GM21529 (cell line): ENCODE measurements around the gene SLC12A8.
A peak's percentile ranks its signal among the peaks of the same experiment; 100 is the strongest.

Experiments
- ATAC-seq: cut with Tn5 transposase; IDR thresholded peaks from one replicate; pipeline ENCODE4 v1.9.1; 2021; ENCODE audit not compliant: unreplicated experiment

The SLC12A8 gene

DNA sequence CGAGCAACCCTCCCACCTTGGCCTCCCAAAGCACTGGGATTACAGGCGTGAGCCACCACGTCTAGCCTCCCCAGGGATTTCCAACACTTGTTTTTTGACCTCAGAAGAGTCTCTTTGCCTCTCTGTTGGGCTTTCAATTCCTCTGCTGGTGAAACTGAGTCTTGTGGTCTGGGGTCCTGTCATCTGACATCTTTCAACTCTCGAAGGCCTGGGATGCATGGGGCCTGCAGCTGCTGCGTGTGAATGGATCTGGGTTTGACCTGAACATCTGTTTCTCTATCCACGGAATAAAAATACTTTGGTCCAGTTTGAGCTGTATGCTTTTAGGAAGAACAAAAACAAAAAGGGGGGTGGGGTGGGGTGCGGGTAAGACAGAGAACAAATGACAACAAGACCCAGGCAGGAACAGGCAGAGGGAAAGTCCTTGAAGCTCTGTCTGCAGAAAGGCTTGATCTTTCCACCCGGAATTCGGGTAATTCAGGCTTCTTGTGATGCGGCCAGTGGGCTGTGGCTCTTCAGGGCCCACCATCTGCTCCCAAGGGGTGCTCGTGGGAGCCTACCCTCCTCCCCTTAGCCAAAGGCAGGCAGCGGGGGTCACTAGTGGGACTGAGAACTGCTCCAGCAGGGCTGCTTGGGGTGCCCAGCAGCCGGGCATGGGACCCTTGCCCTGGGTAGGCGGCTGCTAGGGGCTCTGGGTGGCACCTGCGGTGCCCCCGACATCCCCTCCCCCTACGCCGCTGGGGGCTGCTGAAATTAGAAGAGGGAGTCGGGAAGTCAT is 71.5 kb downstream of the SLC12A8 start:
- peak; percentile 18 for ATAC-seq

DNA sequence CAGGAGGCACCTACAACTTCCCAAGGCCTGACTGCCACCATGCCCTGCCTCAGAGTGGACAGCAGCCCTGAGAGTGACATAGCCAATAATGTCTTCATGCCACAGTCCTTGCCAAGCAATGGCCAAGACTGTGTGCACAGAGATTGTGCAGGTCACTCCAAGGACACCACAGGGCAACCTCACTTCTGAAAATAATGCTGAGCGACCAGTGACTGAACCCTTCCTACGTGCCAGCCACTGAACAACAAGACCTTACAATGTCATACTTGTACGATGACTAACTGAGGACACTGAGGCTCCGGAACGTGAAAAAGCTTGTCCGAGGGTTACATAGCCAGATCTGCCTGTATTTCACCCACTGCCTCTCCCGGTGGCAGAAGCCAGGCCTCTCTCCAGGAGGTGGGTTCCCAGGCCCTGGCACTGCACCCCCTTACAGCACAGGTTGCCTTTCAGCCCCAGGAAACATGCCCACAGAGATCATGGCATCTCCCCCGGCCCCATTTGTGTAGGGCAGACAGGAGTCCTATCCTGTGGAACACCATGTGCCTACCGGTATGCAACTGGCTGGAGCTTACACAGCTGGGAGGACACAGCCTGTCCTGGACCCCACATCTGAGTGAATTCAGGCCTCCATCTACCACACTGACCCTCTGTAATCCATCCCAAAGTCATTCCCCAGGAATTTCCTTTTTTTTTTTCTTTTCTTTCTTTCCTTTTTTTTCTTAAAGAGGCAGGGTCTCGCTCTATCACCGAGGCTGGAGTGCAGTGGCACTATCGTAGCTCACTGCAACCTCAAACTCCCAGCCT is 72.3 kb downstream of the SLC12A8 start:
- ATAC-seq, result no peak

DNA sequence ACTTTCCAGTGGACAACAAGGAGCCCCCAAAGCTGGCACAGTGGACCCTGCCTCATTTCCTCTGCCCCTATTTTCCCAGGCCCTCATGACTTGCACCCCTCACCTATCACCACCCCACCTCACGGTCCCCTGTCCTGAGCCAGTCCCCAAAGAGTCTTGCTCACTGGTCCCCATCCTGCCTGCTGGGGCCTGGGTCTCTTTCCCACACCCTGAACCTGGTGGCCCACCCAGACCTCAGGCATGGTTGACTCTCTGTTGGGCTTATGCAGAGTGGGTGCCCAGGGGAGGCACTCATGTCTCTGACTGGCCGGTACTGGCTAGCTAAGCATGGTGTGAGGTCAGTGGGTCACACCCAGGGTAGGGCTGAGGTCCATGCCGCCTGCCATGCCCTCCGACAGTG is 73.2 kb downstream of the SLC12A8 start:
- ATAC-seq, result no peak

DNA sequence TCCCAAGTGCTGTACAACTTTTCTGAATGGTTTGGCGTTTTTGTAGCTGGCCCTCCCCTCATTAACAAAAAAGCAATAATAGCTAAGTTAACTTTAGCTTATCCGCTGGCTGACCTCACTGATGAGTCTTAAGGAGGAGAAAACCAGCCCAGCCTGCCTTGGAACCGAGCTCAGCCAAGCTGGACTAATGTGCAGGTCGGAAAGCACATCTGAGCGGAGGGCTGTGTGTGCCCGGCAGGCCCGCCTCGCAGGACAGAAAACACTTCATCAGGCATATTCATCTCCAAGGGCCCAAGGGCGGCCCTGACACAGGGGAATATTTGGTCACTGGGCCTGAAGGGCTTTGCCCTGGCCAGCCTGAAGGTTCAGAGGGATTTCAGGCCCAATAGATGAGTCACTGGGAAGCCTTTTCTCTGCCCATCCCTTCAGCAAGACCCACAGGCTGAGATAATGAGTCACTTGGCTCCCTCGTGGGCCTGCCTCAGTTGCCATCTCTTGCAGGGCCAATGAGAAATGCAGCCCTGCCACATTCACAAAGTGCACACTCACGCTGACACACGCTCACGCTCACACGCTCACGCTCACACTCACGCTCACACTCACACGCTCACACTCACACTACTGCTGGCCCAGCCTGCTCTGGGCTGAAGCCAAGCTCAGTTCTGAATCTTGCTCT is 75.1 kb downstream of the SLC12A8 start:
- no peak for ATAC-seq

DNA sequence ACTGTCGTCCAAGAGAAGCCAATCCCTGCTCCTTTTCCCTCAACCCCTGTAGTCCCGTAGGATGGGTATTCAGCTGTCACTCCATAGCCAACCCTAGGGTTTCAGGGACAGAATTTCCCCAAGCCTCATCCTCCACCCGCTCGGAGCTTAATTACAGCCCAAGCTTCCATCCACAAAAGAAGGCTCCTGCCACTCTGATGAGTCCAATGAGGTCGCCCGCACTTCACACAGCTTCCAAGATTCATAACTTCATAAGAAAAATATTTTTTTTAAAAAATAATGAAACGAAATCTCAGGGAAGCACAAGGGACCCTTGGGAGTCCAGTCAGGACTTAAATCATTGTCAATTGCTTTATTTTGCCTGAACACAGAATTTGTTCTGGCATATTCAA is 75.6 kb downstream of the SLC12A8 start:
- no peak for ATAC-seq

DNA sequence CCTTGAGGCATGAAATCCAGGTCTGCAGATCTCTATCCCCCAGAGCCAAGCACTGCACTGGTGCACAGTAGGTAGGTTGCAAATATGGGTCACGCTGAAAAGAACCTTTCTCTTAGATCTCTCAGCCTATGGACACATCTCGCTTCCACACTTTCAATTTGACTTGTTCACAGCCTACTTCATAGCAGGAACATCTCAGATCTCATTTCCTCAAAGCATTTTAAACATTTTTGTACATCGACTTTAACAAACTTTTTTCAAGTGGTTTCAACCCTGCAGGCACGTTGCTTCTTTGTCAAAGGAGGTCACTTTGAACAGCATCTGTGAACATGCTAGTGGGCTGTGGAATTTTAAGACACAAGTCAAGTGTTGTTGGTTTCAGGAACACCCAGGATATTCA is 76.0 kb downstream of the SLC12A8 start:
- ATAC-seq, result no peak

DNA sequence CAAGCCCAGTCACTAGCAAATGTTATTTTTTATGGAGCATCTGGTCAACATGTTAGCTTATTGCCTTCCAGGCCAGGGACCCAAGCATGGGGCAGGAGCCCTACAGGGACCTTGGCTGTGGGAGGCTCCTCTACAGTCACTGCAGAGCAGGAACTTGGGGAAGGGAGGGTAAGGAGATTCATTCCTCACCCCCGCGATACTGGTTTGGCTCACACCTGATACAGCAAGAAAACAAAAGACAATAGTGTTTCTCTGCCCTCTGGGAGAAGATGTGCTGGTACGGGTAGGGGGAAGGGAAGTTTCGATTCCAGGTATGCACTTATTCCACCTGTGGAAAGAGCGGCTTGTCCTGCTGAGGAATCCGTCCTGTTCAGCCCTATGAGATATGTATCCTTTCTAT is 77.6 kb downstream of the SLC12A8 start:
- no peak for ATAC-seq

DNA sequence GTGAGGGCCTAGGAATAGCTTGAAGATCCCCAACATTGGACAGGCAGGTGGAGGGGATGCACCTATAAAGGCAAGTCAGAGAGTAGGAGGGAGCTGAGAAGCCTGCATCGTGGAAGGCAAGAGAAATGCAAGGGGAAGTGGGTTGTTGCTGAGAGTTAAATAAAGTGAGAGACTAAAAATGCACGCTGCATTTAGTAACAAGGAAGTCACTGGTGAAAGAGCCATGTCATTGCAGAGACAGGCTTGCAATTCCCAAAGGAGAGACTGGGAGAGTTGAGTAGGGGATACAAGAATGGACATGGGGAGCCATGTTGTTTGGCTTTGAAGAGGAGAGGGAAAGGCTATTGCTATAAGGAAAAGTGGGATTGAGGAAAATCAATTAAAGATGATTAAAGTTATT is 79.7 kb downstream of the SLC12A8 start:
- no peak for ATAC-seq

DNA sequence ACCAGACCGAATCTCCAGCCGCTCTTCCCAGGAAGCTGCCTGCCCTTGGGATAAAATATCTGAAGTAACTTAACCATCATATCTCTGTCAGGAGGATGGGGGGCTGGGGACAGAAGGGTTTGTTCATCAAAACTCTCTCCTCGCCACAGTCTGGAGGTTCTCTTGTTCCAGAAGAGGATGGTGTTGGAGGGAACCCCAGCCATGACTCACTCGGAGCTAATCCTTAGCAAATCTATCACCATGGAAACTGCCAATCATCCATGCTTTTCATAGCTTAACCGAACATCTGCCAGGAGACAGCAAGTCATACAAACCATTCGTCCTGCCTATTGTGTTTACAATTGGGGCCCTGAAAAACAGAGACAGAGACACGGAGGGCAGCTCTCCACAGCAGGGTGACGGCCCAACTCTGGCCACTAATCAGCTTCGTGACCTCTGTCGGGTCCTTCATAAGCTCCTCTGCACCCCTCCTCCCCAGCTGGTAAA is 83.0 kb downstream of the SLC12A8 start:
- no peak for ATAC-seq

DNA sequence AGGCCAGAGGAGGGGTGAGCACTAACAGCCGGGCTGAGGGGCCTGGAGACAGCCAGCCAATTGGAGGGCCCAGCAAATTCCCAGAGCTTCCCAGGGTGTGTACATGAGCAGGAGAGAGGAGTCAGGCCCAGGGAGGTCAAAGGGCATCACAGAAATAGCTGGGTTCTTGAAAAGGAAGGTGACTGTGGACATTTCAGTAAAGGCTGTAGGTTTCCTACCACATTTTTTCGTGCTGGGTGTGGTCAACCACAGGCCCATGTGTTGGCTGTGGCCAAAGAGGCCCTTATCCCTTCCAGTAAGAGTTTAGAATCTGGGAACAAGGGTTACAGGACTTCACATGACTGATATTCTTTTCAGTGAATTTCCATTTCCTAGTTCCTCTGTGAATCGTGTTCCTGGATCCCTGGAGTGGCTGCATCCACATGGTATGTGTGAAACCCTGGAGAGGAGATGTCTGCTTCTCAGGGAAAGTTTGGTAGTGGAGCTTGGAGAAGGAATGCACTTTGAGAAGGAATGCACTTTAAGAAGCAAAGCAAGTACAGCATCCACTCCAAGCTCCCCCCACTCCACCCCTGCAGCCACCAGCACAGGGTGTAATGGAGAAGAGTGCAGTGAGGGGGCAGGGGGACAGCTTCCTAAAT is 83.6 kb downstream of the SLC12A8 start:
- ATAC-seq, result no peak

DNA sequence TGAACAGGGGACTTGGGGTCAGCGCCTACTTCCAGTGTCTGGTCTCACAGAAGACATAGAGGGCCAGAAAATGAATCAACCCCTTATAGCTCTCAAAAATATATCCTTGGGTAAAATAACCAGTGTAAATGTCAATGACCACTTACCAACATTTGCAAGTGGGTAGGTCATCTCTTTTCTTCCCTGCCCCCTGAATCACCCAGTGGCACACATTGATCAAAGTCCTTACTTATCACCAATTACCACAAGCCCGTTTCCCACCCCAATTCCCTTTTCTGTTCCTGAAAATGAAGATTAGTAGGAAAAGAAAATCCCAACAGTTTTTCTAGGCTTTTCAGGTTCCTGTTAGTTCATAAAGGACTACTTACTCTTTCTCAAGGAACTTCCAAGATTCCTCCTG is 86.2 kb downstream of the SLC12A8 start:
- no peak for ATAC-seq

DNA sequence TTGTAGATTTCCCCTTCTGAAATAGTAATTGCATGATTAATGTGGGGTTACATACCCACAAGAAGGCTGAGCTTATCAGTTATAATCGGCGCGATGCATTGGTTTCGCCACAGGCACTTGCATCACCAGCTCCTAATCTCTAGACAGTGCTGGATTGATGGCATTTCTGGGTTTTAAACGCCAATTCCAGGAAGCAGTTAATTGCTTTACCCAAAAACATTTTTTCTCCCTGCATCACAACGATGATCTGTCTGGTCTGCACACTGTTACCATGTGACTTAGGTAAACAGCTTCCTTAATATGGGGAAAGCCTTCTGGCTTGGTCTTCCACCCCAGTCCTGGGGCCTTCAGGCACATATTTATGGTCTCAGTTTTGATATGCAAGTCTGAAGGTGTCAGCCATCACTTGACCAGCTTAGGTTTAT is 86.7 kb downstream of the SLC12A8 start:
- no peak for ATAC-seq

DNA sequence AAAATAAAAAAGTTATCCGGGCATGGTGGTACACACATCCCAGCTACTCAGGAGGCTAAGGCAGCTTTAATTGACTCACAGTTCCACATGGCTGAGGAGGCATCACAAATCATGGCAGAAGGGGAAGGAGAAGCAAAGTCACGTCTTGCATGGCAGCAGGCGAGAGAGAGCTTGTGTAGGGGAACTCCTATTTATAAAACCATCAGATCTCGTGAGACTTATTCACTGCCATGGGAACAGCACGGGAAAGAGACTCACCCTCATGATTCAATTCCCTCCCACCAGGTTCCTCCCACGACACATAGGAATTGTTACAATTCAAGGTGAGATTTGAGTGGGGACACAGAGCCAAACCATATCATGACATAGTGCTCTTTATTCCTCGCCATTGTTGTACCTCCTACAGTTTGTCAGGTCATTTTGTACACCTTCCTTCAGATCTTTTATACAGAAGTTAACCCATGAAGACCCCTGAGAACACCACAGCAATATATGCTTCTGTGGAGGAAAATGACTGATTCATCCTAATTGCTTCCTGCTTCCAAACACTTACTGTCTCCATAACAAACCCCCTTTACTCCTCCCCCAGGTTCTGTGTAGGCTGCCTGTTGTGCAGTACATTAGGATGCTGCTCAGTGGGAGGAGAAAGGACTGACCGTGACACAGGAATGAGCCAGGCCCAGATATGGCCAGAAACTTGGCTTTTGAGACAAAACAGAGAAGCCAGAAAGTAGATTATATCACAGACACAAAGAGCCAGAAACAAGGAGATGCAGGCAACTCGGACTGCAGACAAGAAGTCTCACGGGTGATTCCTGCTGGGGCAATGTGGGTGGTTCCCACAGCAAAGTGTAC is 88.9 kb downstream of the SLC12A8 start:
- no peak for ATAC-seq

DNA sequence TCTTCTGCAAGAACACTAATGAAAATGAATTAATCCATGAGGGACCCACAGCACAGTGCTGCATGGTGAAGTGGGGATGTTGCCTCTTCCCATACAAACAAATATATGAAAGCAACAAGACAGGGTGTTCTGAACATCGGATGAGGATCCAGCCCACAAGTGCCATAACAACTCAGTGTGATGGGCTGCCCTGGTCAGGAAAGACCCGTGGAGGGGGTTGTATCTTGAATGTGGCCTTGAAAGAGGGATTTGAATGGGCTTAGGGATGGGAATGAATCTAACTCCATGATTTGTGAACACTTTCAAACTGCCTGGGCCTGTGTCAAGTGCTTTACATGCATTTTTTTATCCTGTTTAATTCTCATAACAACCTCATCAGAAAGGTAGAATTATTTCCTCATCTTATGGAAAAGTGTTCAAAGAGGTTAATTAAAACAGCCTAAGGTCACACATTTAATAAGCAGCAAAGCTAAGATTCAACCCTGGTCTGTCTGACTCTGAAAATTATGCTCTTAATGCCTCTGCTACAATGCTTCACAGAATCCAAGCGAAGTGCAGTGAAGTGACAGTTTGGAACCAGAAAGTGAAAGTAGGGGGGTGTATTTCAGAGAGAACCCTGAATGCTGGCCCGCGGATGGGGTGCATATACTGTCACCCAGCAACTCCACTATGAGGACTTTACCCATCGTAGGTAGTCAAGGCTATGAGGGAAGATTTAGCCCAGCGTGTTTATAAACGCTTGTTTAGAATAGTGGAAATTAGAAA is 91.1 kb downstream of the SLC12A8 start:
- peak; percentile 41 for ATAC-seq

DNA sequence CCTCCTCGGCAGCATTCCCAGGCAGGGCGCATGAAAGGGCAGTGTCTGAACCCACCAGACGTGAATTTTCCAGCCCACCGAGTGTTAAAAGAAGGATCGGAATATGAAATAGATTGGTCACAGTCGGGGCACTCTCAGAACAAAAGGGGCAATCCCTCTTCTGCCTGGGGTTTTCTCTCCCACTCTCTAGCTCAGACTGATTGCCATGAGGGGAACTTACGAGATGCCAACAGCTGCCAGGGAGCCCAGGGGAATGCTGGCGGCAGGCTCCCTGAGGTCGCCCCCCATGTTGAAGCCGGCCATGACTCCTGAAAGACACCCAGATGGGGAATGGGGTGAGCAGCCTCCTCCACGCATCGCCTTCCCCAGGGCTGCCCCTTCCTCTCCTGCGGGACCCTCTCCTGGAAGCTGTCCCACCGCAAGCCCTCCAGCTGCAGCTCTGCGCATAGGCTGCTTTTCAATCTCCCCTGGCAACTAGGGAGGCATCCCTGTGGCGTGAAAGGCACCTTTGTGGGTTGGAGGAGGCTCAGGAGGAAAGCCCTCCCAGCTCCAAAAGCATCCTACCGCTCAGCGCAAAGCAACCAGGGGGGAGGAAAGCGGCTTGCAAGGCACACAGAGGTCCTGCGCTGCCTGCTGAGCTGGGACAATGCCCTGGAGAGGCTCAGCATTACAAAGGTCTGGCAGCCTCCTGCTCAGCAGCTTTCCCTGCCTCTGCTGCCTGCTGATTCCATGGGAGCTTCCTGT is 92.0 kb downstream of the SLC12A8 start:
- no peak for ATAC-seq

DNA sequence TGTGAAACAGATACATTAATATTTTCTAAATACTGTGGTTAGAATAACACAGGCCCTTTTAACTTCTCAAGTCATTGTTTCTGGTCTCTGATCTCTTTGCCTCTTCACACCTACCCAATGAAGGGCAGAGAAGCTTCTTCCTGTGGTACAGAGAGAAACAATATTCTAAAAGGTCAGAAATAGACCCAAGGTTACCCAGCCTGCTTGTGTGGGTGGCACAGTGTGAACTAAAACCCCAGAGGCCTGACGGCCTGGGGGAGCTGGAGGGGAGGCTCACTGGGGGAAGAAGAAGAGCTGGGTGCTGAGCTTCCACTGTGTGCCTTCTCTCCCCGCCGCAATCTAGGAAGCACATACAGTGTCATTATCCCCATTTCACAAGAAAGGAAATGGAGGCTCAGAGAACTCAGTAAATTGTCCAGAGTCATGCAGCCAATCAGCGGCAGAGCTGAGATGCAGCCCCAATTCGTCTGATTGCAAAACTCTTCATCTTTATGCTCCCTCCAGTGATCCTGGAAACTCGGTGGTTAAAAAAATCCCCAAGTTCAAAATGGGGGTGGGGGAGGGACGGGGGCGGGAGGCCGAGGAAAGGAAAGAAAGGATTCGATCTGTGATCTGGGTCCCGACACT is 92.7 kb downstream of the SLC12A8 start:
- no peak for ATAC-seq

DNA sequence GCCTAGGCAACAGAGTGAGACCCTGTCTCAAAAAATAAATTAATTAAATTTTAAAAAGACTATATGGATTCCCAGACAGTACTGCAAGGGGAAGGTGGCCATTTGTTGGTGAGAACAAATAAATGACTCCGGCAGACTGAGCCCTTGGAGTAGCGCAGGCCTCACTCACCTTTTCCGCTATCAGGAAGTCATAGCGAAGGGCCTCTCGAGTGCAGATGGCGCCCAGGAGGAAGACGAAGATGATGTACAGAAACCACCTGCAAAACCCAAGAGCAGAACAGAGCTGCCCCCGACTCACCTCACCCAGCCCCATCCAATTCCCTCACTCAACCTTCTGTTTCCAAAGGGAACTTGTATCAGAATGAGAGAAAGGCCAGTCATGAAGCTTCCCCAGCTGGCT is 93.9 kb downstream of the SLC12A8 start:
- ATAC-seq, result no peak

DNA sequence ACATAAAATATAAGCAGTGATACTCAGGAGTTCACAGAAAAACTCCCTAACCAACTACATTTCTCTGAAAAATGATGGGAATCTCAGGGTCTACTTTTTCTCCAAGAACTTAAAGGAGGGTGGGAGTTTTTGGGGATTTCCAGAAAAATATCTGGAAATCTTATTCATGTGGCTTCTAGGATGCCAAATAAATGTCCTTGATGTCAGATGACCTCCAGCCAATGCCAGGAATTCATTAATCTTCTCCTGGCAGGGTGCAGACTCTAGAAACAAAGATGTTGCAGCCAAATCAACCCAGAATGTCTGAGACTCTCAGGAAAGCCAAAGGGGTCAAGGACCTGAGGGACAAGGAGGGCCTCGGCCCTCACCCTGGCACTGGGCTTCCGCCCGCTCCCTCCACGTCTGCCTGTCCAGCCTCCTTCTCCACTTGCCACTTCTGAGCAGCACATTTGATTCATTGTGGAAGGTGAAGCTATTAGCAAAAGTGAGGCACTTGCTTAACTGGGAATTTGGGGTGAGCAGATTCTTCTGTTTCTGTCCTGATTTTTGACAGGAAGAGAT is 94.8 kb downstream of the SLC12A8 start:
- no peak for ATAC-seq
